HG02970 (cell line): ENCODE data around the gene GSG1L.

Experiments used
- ATAC-seq: cut with Tn5 transposase; IDR thresholded peaks from one replicate; pipeline ENCODE4 v1.9.1; 2021; ENCODE audit warnings: mild to moderate bottlenecking, moderate library complexity, moderate number of reproducible peaks; ENCODE audit not compliant: unreplicated experiment, low FRiP score

The GSG1L gene

DNA sequence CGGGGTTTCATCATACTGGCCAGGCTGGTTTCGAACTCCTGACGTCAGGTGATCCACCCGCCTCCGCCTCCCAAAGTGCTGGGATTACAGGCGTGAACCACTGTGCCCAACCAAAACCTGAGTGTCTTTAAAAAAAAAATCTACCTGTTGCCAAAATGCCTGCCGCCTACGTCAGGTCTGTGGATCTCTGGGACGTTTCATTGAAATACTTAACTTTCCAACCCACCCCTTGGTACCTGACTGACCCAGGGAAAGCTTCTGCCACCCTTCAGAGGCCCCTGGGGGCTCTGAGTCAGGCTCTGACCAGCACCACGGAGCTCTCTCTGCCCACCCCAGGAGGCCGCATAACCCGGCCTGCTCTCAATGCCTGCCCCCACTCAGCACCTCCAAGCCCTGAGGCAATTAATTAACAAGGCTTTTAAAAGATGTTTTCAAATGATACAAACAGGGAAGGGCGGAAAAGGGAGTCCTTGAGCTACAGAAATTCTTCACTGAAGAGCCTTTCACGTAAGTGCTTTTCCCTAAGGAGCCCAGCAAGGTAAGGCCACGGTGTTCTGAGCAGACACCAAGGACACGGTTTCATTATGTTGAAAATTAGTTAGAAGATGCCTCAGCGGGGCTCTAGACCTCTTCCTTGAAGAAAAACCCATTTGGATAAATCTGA, 29.3 kb upstream of the GSG1L start:
- ATAC-seq = no peak

GRCh38 chr16:28091656-28092055, 28.1 kb upstream of the GSG1L start:
- ATAC-seq = no peak

DNA sequence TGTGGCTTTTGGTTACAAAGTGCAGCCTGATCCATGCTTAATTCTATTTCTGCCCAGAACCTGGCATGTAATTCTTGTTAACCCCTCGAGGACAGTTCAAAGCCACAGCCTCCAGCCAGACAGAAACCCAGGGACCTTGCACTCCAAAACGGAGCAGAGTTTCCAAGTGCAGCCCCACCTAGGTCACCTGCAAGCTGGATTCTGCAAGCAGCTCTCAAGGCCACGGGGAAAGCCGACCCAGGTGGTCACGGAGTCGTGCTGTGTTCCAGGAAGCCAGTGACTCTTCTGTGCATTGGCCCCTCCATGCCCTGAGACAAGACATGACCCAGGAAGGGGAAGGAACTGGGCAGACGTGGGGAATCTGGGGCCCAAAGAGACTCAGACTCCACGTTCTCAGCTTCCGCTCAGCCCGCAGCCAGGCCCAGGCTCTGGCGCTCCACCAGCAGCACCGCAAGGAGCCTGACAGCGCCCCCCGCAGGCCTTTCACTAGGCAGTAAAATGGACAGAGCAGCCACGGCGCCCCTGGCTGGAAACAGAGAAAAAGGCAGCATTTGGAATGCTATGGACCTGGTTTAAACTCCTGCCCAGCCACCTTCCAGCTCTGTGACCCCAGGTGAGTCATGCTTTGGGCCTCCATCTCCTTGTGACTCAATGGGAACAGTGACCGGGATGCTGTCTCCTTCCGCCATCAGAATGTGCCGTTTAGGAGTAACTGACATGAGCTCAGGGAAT, 27.3 kb upstream of the GSG1L start:
- ATAC-seq = no peak

- ATAC-seq = no peak
These were observed 26.5 kb upstream of the GSG1L start for GRCh38 chr16:28089992-28090365.

GRCh38 chr16:28089205-28089991, 25.9 kb upstream of the GSG1L start:
- no peak for ATAC-seq

- no peak for ATAC-seq
These were observed 24.3 kb upstream of the GSG1L start for GRCh38 chr16:28087675-28088300.

GRCh38 chr16:28087140-28087660, 23.7 kb upstream of the GSG1L start:
- ATAC-seq = no peak

DNA sequence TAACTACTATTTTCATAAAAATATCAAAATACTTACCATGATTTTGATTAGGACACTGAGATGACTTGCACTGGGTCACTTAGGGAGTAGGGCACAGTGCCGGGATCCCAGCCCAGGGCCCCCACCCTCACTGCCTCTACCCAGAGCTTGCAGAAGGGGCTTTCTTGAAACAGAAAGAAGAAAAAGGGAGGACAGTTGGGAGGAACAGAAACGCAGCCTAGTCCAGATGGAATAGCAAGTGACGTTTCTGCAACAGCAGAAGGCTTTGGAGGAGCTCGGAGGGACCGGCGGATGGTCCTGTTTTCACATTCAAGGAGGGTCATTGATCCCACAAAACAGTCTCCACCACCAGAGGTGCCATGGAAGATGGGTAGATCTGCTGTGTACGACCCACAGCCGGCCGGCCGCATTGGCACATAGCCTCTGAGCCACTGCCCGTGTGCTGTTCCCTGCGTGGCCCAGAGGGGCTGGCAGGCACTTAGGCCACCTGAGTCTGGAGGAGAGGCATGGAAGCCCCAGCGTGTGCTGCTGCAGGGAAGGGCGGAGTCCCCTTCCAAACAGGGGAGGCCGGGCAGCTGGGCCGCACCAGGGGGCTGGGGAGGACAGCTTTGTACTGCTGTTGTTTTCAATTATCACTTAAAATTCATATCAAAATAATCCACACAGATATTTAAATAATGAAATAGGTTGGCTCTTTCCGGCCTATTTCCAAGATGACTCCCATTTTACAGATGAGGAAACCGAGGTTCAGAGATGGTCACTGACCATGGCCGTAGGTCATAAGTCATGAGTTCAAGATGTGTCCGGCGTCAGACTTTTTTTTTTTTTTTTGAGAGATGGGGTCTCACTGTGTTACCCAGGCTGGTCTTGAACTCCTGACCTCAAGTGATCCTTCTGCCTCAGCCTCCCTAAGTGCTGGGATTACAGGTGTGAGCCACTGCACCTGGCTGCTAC, 22.9 kb upstream of the GSG1L start:
- ATAC-seq = no peak

GRCh38 chr16:28085389-28086171, 22.1 kb upstream of the GSG1L start:
- ATAC-seq = no peak

DNA sequence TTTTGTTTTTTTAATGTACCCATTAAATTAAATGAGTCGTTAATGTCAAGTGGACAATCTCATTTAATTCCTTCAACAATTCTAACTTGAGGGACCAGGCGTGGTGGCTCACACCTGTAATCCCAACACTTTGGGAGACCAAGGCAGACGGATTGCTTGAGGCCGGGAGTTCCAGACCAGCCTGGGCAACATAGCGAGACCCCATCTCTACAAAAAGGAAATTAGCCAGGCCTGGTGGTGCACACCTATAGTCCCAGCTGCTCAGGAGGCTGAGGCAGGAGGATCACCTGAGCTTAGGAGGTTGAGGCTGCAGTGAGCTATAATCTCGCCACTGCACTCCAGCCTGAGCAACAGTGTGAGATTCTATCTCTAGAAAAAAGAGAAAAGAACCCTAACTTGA, 20.7 kb upstream of the GSG1L start:
- no peak for ATAC-seq

GRCh38 chr16:28082624-28083023, 19.1 kb upstream of the GSG1L start:
- no peak for ATAC-seq

GRCh38 chr16:28081391-28081968, 18.0 kb upstream of the GSG1L start:
- ATAC-seq = no peak

- no peak for ATAC-seq
These were observed 14.7 kb upstream of the GSG1L start for GRCh38 chr16:28078261-28078660.

- ATAC-seq = no peak
These were observed 10.3 kb upstream of the GSG1L start for GRCh38 chr16:28073836-28074235.

- no peak for ATAC-seq
These were observed 8.6 kb upstream of the GSG1L start for GRCh38 chr16:28072087-28072486.

DNA sequence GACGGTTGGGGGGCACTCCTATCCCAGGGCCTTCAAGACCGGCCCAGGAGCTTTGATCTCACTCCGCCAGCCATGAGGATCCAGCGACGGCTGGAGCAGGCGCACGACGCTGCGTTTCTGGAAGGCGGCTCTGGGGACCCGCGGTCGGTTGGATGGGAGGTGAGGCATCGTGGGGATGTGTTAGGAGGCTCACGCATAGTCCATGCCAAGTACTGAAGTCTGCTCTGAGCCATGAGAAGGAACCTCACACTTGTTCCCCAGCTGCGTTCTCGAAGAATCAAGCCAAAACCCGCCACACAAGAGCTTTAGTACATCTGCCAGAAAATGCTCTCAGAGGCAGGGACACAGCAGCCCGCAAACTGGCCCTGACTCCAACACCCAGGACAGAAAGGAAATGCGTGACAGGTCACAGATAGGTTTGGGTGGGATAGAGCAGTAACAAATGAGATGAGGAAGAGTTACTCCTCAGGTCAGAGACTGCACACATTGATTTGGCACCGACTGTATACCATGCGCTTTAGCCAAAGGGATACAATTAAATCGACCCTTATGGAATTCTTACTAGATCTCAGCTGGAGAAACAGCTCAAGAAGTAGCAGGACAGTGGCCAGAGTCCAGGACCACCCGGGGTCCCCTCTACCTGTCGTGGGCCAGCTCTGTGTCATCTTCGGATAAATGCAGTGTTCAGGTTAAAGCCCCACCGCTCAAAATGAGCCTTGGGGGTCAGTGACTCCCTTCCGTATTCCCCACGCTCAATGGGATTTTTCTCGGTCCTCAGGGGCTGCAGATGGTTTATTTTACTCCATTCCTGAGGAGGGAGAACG, 6.7 kb upstream of the GSG1L start:
- no peak for ATAC-seq

DNA sequence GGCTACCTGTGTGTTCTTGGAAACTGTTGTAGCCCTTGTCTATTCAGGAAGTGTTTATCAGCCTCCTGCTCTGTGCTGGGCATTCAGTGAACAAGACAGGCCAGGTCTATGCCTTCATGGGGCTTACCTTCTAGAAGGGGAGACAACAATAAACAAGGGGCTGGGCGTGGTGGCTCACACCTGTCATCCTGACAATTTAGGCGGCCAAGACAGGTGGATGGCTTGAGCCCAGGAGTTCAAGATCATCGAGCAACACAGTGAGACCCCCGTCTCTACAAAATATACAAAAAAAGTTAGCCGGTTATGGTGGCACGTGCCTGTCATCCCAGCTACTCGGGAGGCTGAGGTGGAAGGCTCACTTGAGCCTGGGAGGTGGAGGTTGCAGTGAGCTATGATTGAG, 5.5 kb upstream of the GSG1L start:
- ATAC-seq = no peak
